Ureter (tissue), 1 donor: ENCODE data around the gene VWC2L. TPM values are rescaled to one million over a fixed set of nuclear protein-coding genes. Genes with fewer than 3 reads are reported as not detected.

Experiments
- DNase-seq: peaks from one replicate; pipeline ENCODE4 v3.0.0-alpha.2; 2020; ENCODE audit warnings: low spot score
- total RNA-seq: library from RNA; stranded (reverse); gene quantifications from one replicate; pipeline ENCODE4 v1.2.4, GENCODE V29; 2023
- donor health status: DM: yes; HTN: yes; CAD: no.

The VWC2L gene
- total RNA-seq = not detected

DNA sequence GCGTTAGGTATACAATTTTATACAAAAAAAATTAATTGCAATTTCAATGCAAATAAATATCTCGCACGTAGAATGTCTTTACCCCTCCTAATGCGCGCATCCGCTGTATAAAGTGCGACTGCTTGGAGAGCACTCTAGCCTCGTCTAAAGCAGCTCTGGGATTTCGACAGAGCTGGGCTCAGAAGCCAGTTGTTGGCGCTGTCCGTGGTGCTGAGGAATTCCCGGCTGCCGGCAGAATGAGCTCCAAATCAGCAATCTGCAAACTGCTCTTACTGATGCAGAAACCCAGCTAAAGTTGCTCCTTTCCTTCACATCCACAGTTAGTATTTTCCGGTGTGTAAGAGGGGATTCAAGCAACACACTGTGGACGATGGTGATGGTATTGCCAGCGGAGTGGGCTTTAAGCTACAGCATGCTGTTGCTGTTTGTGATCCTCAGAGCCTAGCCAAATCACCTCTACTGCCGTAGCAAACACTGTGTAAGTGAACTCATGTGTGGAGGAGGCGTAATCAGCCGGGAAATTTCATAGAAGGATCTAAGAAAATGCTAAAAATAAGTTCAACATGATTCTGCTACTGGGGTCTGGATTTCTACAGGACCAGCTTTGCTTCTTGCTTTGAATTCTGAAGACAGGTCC lies at the start of gene VWC2L:
Gene VWC2L (plus strand): TSS at position 137 of the 637 bp plus-strand sequence. CDS start 3,140 bp downstream, outside the sequence.
- DNase-seq = peak; percentile 58

DNA sequence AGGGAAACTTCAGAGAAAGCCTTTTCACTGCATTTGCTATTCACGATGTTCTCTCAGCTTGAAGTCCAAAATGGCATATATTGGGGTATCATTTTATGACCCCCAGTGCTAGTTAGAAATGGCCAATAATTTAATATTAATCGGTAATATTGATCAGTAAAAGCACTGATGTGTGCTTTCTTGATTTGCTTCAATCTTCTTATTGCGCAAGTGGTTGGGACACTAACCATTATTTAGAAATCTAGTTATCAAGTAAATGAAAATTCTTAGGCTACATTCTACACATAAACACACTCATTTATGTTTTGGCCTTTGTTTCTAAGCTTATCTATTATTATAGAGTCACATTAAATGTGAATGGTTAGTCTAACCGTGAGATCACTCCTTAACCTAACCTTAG lies 49.7 kb upstream of the VWC2L start:
- no peak for DNase-seq

DNA sequence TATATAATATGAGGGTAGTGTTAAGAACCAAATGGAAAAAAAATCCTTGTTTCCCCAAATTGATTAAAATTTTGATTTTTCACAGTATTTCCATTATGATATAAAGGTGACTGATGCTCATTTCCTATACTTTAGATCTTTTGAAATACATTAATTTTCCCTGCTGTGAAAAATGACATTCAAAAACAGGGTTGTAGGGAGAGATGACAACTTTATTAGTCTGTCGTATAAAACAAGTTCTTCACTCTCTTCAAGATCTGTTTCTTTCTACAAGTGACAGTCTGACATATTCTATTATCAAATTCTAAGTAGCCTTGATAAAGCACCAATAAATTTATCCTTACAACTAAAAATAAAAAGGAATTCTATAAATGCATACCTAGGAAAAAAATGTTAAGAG lies 45.3 kb upstream of the VWC2L start:
- DNase-seq = no peak

DNA sequence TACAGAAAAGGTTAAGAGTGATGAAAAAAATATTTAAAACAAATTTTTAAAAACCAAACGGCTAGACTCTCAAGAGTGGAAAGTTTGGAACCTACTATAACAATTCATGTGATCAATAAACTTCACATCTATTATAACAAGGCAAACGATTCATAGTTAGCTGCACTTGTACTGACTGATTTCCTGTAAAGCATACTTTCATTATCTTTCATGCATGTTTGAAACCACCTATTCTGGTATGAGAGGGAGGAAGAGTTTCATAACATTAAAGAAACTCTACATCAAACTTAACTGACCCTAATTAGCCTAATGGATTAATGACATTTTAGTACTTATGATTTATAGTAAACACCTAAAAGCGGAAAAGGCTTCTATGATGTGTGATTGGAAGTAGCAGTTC lies 43.7 kb upstream of the VWC2L start:
- DNase-seq = no peak

DNA sequence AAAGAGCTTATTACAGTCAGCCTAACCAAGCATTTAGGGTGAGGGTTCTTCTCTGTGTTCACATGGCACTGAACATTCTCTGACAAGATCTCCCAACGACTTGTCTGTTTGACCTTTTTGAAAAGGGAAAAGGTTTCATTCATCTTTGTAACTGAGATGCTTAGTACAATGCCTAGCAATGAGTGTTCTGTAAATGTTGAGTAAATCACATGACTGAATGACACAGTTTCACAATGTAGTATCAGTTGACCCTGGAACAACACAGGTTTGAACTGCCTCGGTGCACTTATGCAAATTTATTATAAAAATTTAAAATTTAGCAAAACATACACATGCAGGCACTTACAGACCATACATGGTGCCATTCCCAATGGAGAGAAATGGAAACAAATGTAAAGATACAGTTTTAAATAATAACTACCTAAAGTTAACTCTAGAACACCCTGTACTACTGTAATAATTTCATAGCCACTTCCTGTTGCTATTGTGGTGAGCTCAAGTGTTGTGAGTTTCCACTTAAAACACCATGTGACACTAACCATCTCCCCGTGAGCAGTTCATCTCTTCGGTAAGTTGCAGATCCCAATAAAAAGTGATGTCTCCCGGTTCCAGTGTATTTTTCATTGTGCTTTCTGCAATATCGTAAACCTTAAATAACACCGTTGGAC lies 34.1 kb upstream of the VWC2L start:
- DNase-seq = no peak

DNA sequence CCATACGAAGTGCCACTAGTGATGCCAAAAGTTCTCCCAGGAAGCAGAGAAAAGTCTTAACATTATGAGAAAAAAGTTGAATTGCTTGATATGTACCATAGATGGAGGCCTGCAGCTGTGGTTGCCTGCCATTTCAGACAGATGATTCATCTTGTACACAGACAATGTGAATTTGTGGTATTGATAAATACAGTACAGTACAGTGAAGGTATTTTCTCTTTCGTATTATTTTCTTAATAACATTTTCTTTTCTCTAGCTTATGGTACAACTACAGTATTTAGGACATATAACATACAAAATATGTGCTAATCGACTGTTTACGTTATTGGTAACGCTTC lies 33.6 kb upstream of the VWC2L start:
- DNase-seq = no peak

DNA sequence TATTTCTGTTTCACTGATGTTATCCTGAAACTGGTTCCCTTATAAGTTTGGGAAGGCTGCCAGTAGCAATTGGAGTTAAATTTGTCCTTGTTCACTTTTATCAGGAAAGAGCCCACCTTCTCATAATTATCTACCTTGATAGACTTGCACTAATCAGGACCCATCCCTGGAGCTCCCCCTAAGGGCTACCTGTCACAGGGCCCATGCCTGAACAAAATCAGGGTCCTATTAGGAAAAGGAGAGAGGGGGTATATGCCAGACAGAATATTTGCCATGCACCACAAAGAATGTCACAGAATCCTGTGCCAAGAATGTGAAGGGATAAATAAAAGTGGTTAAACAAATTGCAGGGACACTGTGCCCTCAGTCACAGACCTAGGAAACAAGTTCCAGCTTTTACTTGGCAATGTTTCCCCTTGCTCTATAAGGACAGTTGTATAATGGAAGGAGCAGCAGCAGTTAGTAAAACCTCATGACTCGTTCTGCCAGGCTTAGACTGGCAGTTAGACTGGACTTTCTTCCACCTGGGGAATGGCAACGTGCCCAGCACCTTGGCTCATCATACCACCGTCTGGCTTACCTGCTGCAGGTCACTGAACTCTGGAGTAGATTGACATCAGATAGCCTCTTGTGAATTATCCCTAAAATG lies 32.3 kb upstream of the VWC2L start:
- no peak for DNase-seq

DNA sequence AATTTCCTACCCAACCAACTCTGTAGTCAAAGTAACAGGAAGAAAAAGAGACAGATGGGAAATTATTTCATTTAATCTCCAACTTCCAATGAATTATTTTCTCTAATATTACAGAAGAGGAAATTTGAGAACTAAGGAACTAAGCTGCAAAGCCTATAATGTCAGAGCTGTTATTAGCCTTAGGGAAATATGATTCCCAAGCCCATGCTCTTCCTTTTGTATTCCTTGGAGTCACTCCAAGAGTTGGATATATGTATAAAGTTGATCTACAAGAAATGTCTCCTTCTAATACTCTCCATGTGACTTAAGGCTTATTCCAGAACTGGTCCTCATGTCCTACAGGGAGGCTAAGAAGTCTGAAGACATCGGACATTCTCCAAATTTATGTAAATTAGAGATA lies 31.6 kb upstream of the VWC2L start:
- no peak for DNase-seq

DNA sequence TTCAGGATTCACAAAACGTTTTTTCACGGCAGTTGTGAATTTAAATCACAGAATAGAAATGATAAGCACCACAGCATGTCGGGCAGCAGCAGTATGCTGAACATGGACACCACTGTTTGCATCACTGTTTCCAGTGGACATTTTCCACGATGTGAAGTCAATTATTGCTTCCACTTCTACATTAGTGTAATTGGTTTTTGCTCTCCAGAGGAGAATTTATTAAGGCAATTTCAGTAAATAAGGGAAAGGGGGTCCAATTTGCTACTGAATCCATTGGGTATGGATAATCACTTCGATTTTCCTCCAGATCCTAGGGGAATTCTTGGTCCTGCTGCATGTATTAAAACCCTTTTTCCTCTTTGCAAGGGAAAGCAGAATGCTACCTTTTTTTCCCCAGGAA lies 30.2 kb upstream of the VWC2L start:
- no peak for DNase-seq

DNA sequence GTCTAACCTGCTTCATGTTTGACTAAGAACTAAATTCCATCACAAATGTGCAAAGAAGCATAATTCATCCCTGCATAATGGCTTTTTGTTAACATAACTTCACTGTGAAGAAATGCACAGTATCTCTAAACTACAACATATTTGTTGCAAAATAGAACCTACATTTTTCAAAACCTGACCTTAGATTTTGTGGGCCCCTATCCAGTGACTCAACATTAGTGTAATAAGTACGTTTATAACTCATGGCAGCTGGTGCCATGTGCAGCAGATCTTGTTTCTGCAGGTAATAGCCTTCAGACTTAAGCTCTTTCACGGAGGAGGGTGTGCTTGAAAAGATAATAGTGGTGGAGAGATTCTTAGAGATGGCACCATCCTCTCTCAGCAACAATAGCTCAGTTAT lies 28.6 kb upstream of the VWC2L start:
- no peak for DNase-seq

DNA sequence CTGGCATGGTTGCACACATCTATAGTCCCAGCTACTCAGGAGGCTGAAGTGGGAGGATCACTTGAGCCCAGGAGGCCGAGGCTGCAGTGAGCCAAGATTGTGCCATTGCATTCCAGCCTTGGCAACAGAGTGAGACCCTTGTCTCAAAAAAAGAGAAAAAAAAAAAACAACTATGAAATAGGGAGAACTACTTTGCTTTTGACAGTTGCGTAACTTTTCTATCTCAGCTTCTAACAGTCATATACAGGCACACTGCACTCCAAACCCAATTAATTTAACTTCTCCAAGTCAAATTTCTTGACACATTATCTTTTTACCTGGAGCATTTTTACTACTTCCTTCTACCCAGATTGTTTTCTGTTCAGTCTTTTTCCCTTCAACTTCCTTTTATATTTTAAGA lies 24.1 kb upstream of the VWC2L start:
- DNase-seq = no peak

DNA sequence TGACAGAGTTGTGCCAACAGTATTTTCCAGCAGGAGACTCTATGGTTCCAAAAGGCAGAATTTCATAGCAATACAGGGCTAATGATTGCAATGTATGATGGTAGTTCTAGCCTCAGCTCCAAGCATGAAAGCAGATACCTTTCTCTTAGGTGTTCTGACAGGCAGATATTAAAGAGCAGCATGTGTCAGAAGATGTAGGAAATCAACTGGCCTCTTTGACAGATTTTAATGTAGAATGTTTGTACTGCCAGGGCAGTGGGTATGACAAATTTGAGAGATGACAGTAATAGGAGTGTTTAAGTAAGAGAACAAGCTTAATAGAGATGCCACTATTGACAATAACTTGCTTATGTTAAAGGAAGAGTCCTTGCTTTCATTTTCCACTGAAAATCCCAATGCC lies 21.5 kb upstream of the VWC2L start:
- no peak for DNase-seq

DNA sequence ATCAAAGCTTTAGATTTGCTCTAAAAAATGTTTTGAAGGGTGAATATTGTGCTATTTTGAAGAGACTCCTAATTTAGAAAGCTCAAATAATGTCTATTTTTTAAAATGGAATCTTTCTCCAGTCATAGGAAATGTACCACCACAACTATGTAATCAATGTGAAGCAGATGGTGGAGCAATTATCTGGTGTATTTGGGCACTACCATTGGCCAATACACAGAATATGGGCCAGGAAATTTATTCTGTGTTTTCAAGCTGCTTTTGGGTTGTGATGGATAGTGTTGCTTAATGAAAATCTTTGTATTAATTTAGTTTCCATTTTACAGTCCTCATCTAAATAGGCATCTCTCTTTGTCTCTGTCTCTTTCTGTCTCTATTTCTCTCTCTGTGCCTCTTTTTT lies 17.1 kb upstream of the VWC2L start:
- no peak for DNase-seq

DNA sequence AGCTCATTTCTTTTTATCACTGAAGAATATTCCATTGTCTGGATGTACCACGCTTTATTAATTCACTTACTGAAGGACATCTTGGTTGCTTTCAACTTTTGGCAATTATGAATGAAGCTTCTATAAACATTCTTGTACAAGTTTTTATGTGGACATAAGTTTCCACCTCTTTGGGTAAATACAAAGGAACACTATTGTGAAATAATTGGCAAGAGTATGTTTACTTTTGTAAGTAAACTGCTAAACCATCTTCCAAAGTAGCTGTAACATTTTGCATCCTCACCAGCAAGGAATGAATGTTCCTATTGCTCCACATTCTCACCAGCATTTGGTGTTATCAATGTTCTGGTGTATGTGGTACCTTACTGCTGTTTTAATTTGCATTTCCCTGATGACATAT lies 15.8 kb upstream of the VWC2L start:
- DNase-seq = no peak

DNA sequence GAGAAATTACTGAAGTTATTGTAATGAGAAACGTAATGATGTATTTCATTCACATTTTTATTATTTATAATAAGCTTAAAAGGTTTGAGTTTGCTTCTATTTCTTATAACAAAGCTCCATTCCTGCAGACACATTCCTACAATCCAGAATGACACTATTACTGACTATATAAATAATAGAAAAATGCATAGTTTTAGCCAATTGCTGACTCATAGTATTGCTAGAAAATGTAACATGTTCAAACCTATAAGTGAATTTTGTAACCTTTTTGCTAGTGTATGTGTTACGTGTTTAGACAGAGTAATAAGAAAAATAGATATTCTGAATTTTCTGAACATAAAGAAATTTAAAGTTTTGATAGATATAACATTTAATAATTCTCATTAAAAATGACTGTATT lies 9.3 kb upstream of the VWC2L start:
- DNase-seq = no peak

DNA sequence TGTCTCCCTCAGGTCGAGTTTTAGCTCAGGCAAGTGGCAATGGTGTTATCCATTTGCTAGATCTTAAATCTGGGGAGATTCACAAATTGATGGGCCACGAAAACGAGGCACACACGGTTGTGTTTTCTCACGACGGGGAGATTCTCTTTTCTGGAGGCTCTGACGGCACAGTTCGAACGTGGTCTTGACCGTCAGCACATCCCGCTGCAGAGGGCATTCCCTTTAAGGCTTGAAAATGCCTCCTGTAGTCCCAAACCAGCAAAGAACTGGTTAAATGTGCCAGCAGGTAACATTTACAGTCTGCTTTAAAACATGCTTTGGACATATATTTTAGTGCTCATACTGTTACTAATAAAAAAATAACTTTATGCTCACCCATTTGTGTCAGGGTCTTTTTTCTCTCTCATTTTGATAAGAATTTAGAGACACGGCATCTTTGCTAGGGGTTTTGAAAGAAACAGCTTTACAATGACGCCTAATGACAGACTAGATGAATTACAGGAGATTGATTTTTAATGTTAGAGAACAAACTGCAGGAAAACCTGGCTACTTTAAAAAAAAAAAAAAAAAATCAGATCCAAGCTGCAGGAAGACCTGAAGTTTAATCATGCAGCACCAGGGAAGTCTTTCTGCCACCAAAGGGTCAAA lies 602 bp upstream of the VWC2L start:
- DNase-seq = no peak

DNA sequence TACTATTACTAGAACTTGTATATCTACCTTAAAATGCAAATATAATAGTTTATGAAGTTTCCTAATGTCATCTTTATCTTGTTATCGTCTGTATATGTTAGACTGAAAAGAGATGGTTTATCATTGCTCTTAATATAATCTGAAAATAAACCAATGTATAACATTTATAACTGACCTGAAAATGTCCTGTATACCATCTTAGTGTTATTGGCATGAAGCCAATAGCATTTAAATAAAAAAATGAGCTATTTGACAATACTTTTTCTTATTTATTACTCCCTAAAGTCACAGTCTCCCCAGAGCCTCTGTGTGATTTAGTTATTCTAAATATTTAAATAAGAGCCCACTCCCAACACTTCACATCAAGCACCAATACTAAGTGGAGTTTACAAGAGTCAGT lies 1.8 kb downstream of the VWC2L start:
- no peak for DNase-seq

DNA sequence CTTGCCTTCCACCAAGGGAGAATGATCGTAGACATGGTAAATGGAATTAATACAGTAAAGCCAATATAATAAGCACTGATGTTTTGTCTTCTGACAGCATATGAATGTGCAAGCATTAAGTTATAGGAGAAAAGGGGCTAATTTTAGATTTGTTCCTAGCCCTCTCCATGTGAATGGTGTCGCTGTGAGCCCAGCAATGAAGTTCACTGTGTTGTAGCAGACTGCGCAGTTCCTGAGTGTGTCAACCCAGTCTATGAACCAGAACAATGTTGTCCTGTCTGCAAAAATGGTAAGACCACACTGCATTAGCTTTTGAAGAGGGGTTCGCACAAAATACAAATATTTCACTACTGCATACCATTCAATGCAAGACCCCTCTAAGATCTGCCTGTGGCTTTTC lies 25.6 kb downstream of the VWC2L start:
- DNase-seq = no peak

DNA sequence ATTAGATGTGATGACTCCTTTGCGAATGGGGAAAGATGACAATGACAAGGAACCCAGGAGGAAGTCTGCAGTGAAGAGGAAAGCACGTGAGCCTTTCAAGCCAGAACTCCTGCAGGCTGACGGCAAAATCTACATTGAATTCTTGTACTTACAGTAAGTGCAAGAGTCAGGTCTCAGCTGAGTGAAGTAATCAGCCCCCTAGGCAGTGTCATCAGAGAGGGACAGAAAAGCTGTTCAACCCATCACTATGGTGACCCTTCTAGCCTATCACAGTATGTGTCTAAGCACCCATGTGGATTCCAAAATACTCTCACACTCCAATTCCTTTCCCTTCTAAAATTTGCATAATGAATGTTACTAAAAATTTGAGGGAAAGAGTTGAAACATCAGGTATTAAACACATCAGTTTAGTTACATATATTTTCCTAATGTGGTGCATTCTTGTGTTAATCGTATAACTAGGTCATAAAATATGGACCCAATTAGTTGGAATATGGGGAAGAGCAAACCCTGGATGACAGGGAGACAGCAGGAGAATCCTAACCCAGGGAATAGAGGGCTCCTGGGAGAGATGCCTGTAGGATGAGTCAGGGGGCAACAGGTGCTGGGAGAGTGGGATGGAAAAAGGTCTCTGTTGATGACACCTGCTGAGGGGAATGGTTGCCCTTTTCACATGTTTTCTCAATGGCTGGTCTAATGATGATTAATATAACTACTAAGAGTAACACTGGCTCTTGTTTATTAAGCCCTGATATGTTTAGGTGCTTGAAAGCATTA lies 39.5 kb downstream of the VWC2L start:
- no peak for DNase-seq

DNA sequence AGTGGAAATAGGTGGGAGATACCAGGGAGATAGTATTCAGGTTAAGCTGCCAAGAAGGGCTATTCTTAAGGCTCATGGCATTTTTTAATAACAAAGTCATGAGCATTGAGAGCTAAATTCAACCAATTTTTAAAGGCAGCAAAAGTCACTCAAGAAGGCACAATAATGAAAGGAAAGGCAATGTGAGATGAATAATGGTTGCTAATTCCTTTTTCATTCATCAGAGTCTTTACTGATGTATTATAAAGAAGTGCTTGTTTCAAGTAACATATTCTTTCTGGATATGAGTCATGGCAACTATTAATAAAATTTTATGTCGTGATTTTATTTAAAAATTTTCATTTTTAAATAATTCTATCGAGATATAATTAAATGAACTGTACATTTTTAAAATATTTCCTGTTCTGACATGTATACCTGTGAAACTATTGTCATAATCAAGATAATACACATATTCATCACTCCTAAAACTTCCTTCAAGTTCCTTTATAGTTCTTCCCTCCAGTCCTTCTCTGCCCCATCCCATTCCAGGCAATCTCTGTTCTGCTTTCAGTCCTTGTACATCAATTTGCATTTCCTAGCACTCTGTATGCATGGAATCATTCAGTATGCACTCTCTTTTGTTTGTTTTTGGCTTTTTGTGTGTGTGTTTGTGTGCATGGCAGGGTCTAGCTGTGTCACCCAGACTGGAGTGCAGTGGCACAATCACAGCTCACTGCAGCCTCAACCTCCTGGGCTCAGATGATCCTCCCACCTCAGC lies 40.8 kb downstream of the VWC2L start:
- no peak for DNase-seq

DNA sequence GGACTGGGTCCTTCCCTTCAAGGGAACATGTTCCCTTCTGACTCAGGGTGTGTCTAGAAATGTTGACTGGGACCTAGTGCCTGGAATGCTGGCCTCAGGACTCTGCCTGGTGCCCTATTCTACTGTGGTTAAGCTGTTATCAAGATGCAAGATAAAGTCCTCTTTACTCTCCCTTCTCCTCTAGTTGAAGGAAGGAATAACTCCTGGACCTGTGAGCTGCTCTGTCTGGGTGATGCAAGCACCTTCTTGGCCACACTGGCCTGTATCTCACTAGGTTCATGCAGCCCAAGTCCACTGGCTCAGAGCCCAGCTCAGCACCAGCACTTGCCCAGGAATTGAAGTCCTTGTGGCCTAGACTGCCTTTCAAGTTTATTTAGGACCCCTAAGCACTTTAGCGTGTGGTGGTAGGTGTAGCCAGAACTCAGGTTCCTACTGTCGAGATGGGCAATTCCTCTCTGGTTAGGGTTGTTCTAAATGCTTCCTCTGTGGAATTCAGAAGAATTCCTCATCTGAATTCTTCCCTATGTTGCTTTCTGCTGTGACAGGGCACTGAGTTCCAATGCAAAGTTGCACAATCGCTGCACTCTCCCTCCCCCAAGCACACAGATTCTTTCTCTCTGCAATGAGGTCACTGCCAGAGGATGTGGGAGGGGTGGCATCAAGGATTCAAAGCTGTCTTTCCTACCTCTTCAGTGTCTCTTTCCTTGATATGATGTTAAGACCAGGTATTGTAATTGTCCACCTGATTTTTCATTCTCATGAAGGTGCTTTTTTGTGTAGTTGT lies 54.7 kb downstream of the VWC2L start:
- DNase-seq = no peak
